CD4-positive, alpha-beta T cell treated with Interleukin-15 for 1 hour (primary cell): ENCODE data around the gene KCTD20.
"Not testable (repeated sequence)": the region's sequence is repeated elsewhere in the genome, so short reads cannot be mapped to it uniquely, and the experiment has no call there.

Experiments used
- DNase-seq: peaks from one replicate; pipeline ENCODE4 v3.0.0-alpha.2; 2020

KCTD20 gene

DNA sequence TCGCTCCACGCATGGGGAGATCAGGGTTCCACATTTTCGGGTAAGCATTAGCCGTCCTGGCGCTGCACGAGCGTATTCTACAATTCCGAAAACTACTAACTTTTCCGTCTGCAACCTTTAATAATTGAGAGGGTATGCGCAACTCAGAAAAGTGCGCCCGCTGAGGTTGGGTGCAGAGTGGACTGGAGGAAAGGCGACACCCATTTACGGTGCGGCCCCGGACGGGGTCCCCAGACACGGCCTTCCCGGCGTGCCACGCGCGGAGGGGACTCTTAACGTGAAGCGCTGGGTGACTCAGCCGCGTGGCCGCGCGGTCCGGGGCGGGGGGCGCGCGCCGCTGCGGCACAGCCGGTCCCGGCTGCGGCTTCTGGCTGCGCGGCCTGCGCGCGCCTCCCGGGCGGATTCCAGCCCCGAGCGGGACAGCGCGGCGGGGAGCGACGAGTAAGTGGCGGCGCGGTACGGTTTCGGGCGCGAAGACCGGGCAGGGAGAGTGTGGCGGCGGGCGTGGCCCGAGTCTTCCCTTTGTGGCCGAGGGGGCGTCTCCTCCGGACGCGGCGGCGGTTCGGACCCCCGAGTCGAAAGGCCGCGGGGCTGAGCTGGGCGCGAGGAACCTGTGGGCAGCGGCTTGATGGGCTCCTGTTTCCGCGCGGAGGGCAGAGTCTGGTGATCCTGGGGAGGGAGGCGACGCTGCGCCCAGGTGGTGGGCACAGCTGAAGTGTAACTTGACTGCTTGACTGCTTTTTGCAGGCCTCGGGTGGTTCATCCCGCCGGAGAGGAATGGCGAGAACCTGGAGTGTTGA is at the start of gene KCTD20, which contains the start of gene PXT1:
Gene KCTD20, plus strand, starts transcription at position 330 of the 800 bp plus-strand sequence. CDS start 27,098 bp downstream, outside the sequence.
Gene PXT1, minus strand, starts transcription at position 184 of the 800 bp plus-strand sequence. CDS start 16,772 bp downstream, outside the sequence.
- peak; percentile 86 for DNase-seq

DNA sequence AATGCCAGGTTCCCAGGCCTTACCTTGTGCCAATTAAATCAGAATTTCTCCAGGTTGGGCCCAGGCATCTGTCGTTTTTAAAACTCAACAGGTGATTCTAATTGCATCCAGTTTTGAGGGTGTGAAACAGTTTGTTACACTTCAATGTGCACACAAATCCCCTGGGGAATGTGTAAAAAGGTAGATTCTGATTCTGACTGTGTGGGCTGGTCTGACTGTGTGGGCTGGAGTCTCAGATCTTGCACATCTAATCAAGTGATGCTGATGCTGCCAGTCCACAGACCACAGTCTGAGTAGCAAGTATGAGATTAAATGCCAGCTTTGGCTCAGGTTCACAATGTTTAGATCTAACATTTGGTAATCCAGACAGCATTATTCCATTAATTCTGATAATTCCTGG is 42.8 kb upstream of the KCTD20 start:
- DNase-seq: no peak

DNA sequence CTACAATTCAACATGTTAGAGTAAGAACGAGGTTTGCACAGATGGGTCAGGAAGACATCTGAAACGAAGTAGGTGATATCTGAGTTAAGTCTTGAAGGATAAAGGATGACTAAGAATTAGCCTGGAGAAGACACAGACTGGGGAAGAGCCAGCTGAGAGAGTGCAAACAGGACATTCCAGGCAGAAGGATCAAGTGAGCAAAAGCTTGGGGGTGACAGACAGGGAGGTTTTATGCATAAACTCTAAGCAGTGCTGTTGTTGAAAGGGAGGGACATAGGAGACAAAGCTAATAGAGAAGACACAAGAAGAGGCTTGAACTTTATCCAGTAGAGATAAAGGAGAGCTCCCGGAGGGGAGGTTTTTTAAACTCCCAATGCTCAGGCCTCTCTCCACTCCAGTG is 40.3 kb upstream of the KCTD20 start:
- no peak for DNase-seq

DNA sequence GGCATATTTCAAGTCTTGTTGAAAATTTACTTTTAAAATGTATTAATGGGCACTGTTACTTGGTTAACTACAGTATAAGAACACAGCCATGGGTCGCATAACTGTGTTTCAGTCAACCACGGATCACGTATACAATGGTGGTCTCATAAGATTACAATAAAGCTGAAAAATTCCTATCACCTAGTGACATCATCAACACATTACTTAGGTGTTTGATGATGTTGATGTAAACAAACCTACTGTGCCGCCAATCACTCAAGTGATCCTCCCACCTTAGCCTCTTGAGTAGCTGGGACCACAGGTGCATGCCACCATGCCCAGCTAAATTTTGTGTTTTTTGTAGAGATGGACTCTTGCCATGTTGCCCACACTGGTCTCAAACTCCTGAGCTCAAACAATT is 38.6 kb upstream of the KCTD20 start:
- no peak for DNase-seq

DNA sequence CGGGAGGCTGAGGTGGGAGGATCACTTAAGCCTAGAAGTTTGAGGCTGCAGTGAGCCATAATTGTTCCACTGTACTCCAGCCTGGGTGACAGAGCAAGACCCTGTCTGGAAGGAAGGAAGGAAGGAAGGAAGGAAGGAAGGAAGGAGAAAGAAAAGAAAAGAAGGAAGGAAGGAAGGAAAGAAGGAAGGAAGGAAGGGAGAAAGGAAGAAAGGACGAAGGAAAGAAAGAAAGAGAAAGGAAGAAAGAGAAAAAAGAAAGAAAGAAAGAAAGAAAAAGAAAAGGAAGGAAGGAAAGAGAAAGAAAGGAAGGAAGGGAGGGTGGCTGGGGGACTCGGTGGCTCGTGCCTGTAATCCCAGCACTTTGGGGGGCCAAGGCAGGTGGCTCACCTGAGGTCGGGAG is 33.1 kb upstream of the KCTD20 start:
- DNase-seq: not testable (repeated sequence)

DNA sequence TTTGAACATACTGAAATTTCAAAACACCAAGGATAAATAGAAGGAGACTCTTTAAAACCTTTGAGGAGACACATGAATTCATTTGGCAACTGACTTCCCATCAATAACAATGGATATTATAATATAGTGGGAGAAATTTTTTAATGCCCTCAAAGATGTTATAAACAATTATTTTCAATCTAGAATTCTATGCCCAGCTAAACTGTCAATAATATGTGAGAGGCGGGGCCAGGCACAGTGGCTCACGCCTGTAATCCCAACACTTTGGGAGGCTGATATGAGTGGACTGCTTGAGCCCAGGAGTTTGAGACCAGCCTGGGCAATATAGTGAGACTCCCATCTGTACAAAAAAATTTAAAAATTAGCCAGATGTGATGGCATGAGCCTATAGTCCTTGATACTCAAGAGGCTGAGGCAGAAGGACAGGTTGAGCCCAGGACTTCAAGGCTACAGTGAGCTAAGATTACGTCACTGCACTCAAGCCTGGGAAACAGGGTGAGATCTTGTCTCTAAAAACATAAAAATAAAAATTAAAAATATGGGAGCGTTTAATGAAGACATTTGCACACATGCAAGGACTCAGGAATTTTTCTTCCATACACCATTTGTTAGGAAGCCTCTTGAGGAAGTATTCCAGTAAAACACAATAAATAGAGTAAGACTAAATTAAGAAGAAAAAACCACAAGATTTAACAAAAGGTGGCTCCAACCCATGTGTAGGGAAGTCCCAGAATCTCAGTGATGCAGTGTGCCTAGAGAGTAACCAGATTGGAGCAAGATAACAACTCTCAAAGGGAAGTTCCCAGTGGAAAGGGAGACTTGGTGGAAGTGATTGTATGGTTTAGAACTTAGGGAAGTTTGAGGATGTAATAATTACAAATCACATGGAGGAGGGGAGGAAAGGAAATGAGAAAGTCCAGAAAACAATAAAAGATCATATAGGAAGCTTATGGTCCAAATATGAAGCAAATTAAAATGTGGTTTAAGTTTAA is 29.0 kb upstream of the KCTD20 start:
- DNase-seq: no peak

DNA sequence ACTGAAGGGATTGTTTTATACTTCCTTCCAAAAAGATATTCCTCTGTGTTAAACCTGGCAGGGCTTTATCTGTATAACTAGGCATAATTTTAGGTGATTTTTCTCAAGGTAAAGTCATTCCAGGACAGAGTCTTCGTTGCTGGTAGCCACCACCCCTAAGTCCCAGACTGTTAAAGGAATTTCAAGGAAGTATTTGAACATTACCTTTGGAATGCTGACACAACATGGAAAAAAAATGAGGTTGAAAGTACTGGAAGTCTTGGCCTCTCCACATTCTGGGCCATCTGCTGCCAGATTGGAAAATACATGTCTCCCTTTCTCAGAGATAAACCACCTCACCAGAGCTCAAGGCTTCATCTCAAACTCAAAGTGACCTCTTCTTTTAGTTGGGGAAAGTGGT is 28.3 kb upstream of the KCTD20 start:
- no peak for DNase-seq

DNA sequence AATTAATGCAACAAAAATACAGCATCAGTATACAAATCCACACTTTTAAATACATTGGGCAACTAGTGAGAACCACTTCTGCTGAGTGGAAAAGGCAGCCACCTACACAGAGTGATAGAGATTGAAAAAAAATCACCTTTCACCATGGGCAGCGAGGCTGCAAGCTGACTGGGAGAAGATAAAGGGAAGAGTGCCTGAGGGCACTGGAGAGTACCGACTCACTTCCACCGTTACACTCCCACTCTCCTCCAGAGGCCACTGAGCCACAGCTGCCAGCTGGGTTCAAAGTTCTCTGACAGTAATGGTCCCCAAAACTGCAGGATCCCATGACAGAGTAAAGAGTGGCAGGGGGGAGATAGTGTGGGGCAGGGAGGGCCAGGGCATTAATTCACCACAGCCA is 24.2 kb upstream of the KCTD20 start:
- DNase-seq: no peak

DNA sequence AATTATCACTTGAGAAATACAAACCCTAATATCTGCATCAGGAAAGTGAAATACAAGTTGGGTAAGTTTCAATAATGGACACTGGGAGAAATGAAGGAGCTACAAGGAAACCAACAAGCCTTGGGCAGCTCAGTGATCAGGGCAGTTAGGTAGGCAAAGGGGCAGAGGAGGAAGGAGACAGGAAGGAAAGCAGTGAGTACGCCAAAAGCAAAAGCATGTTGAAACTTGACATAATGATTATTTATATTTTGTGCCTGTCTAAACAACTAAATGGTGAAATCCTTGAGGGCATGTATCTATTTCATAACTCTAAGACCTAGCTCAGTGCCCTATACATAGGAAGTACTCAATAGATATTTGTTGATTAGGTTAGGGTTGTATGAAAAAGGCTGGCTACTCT is 23.5 kb upstream of the KCTD20 start:
- DNase-seq: no peak

DNA sequence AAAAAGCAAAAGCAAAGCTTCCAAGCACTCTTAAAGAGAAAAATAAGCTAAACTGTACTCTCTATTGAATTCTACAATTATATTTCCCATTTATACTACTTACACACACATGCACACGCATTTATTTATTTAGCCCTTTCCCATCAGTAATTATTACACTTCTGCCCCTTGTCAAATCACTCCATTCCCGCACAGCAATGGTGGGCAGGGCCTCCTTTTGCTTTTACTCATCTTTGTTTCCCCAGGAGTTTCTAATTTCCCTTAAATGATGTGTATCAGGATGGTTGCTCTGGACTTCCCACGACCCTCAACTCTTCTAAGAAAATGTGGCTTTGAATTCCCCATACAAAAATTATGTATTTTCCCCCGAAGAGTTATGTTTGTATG is 20.1 kb upstream of the KCTD20 start:
- DNase-seq: no peak

DNA sequence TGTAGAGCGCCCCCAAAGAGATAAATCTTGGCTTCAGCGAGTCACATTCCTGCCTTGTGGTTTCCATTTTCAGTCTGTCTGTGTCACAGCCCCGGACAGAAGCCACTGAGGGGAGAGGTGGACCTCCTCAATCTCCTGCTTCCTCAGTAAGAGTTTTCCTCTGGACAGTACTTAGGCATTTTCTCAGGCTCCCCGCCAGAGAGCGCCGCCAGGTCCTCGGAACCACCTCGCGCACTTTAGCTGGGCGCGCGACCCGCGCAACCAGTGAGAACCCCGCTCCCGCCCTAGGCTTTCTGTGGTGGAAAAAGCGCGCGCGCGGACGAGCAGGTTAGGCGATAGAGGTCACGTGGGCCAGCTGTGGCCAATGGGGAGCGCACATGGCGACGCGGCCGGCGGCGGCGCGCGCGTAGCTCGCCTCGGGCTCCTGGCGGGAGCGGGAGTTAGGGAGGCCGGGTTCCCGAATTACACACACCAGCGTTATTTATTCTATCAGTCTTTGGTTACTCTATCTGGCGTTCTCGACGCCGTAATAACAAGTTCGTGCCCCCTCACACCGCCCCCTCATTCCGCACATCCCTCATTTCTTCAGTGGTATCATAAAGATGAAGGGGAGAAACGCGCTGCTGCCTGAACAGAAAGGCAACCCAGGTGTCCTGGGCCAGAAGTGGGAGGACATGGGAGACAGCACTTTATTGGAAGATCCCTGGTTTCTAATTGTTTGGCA is 19.5 kb upstream of the KCTD20 start:
- peak; percentile 97 for DNase-seq

DNA sequence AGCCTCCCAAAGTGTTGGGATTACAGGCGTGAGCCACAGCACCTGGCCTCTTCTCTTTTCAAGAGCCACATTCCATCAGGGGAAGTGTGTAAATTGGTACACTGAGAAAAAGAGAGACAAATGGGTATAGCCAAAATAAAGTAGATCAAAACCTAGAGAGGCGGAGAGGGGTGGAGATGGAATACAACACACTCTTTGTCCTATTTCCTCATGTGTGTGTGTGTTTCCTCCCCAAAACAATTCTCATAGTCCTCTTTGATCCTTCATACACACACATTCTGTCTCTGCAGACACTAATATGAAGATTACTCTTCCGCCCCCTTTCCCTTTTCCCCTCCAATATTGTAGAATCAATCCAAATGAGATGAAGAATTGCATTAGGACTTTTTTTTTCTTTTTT is 16.2 kb upstream of the KCTD20 start:
- DNase-seq: no peak

DNA sequence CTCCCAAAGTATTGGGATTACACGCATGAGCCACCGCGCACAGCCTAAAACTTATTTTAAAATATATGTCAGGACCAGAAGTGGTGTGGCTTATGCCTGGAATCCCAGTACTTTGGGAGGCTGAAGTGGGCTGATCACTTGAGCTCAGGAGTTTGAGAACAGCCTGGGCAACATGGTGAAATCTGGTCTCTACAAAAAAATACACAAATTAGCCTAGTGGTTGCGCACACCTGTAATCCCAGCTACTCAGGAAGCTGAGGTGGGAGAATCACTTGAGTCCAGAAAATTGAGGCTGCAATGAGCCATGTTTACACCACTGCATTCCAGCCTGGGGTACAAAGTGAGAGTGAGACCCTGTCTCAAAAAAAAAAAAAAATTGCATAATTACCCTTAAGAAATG is 13.9 kb upstream of the KCTD20 start:
- DNase-seq: no peak

DNA sequence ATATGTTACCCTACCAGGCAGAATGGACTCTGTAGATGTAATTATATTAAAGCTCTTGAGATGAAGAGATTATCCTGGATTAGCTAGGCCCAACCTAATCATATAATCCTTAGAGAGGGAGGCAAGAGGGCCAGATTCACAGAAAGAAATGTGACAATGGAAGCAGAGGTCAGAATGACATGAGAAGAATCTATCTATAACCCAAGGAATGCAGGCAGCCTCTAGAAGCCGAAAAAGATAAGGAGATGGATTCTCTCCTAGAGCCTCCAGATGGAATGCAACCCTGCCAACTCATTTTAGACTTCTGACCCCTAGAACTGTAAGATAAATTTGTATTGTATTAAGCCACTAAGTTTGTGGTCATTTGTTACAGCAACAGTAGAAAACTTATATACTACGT is 12.4 kb upstream of the KCTD20 start:
- DNase-seq: no peak

DNA sequence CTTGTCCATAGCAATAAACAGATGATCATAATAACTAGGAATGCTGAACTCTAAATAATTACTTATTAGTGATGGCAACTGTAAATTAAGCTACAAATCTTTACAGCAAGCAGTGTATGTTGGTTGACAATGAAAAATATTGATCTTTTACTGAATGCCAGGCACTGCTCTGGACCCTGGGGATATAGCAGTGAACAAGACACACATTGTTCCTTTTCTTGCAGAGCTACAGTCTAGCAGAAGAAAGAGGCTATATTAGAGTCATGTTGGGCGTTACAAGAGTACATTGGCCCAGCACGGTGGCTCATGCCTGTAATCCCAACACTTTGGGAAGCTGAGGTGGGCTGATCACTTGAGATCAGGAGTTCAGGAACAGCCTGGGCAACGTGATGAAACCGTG is 11.6 kb upstream of the KCTD20 start:
- DNase-seq: no peak

DNA sequence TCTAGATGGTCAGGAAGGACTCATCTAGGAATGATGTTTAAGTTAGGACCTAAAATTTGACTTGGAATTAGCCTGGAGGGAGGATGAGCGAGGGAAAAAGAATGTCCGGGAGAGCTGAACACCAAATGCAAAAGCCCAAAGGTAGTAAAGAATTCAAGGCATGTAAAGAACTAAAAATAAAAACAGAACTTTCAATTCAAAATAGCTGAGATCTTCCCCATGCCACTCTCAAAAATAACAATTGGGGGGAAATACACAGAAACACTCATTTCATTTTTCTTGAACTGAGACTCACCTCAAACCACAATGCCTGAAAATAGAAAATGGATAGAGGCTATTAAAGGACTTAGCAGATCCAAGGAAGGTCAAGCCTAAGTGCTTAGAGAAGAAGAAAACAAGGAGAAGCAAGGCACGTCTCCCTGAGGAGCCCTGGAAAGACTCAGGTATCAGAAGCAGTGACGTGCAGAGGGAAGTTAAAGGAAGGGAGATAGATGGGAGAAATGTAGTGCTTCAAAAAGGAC is 10.6 kb upstream of the KCTD20 start:
- no peak for DNase-seq

DNA sequence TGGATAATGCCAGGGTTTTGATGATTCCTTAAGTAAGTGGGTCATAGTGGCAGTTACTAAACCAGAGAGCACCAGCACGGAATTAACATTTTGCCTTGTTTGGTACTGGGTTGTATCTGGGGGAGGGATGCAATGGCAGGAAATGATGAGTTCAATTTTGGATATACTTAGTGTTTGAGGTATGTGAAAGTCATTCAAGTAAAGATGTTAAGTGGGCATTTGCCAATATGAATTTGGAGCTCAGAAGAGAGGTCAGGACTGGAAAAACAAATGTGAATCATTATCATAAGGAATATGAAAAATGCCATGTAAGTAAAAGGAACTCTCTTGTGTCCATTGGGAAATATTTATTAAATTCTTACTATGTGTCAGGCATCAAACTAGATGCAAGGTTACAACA is 6.3 kb upstream of the KCTD20 start:
- no peak for DNase-seq

DNA sequence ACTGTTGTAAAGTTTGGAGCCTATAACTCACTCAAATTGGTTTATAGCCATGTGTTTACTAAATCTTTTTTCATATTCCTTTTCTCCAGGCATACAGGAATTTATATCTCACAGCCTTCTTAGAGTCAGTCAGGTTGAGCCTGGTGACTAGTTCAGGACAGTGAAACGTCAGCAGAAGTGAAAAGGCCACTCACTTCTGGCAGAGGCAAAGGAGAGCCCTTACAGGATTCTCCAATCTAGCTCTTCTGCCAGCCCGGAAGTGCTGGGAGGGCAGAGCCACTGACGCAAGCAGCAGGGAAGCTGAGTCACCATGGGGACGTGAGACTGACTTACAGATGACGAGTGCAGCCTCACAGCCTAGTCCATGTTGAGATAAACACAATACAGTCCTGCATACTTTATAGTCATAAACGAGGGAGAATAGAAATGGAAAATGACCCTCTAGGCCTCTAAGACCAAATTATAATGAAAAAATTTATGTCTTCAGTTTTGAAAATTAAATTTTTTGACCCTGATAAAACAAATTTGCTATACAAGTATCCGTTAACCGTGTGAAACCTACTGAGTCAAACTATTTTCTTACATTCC is 1.4 kb upstream of the KCTD20 start:
- peak; percentile 92 for DNase-seq

DNA sequence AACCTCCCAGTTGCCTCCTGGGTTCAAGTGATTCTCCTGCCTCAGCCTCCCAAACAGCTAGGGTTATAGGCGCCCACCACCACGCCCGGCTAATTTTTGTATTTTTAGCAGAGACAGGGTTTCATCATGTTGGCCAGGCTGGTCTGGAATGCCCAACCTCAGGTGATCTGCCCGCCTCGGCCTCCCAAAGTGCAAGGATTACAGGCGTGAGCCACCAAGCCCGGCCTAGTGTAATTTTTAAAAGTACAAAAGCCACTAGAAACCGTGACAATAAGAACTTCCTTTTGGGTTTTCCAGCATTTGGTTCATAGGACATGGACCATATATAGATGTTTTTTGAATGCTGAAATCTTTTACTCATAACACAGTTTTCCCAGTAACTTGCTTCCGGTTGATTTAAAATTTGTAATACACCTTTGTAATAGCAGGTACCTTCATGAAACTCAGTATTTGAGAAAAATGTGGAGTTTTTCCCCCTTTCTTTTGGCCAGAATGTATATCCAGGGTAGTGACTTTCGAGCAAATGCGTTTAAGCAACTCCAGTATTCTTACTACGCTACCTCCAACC is 613 bp upstream of the KCTD20 start:
- DNase-seq: no peak

DNA sequence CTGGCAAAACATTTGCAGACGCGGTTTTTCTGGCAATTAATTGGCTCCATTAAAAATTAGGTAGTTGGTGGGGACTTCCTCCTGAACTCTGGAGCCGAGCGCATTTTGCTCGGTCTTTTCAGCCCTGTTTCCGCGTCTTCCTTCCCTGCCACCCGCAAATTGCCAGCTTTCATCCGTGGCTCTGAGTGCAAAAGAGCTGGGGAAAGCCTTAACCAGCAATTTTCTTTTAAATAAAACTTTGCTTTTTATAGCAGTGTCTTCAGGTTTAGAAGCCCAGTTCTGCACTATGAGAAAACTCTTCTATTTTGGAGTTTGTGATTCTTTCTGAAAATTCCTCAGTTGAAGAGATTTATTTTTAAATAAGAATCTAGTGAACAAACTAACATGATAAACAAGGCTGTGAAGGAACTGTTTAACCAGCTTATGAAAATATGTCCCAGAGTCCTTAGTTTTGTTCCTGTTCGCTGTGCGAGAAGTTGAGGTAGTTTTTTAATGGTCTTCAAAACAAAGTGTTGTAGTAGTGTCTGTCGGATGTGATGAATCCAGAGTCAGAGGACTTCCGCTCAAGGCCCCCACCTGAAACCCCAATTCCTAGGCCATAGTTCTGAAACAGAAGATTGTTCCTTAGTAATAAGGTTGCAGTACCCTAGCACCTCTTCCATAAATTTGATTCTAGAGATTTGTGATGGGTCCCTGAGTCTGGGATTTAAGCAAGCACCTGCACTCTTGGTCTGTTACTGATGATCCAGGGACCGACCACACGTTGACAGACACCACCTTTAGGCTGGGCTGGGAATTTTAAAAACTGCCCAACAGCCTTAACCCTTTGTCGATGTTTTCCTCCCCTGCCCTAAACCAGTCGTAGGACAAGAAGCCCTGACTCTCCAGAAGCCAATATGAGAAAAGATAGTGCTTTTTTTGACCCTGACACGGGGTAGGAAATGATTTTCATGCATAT is 950 bp downstream of the KCTD20 start:
- DNase-seq: no peak

DNA sequence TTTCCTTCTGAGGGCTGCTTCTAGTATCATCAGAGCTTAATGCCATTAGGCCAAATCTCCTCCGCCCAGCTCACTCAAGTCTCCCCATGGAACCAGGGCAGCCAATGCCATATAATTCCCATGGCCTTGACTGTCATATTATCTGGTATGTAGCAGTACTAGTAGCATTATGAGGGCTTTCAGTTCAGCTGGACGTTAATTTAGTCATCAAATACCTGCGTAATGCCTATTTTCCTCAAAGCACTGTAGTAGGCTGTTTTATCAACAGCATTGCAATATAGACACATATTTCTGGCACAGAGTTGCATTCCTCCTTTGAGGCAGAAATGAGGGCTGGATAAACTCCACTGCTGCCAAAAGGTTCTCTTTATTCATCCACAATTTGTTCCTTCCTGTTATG is 1.7 kb downstream of the KCTD20 start:
- no peak for DNase-seq
